ENCODE data around the gene ARG2. TPM values are rescaled to one million over a fixed set of nuclear protein-coding genes. Genes with fewer than 3 reads are reported as not detected.

The ARG2 gene
- total and polyA plus RNA-seq, 9 of the 15 experiments (the other 6 are each of a cell fraction or from before 2014, with no cell fraction given) = 6.2 to 75.0 (median 17.8) TPM

GRCh38 chr14:67674480-67675218 lies 54.9 kb downstream of the ARG2 start, which contains the start of gene VTI1B (continued):
- no peak for TF ChIP-seq RBM39 (optimal IDR thresholded peaks at IDR 0.05; ENCODE audit: low read depth, low read length)
- TF ChIP-seq REST (IDR thresholded peaks at IDR 0.05; ENCODE audit: borderline replicate concordance) = no peak
- TF ChIP-seq REST (CRISPR knock-in tag; IDR thresholded peaks at IDR 0.05; ENCODE audit: low read depth) = 0 out of 2 replicates have a peak, but pooled peaks have one; percentile 27
- TF ChIP-seq E2F1 (CRISPR knock-in tag; IDR thresholded peaks at IDR 0.05) = peak; percentile 52; the same call in 1 of the 2 replicates
- peak; percentile 24; the same call in 1 of the 2 replicates for TF ChIP-seq TFAP4 (CRISPR knock-in tag; IDR thresholded peaks at IDR 0.05; ENCODE audit: borderline replicate concordance)
- TF ChIP-seq ZNF134 (CRISPR knock-in tag; conservative IDR thresholded peaks at IDR 0.05) = no peak
- TF ChIP-seq ZNF76 (CRISPR knock-in tag; IDR thresholded peaks at IDR 0.05; ENCODE audit: borderline replicate concordance) = no peak
- TF ChIP-seq ILF3 (IDR thresholded peaks at IDR 0.05; ENCODE audit: borderline replicate concordance) = no peak
- no peak for TF ChIP-seq RAD51 (IDR thresholded peaks at IDR 0.05; ENCODE audit: borderline replicate concordance, low read depth)
- no peak for TF ChIP-seq ETS2 (tag; IDR thresholded peaks at IDR 0.05; ENCODE audit: borderline replicate concordance, poor library complexity, severe bottlenecking)
- TF ChIP-seq COPS2 (conservative IDR thresholded peaks at IDR 0.05) = no peak
- no peak for TF ChIP-seq ZNF224 (CRISPR knock-in tag; IDR thresholded peaks at IDR 0.05)
- TF ChIP-seq HDAC2 (IDR thresholded peaks at IDR 0.05) = peak; percentile 46; the same call in 1 of the 2 replicates
- no peak for TF ChIP-seq MED1 (CRISPR knock-in tag; IDR thresholded peaks at IDR 0.05; ENCODE audit: borderline replicate concordance)
- TF ChIP-seq ZNF785 (CRISPR knock-in tag; IDR thresholded peaks at IDR 0.05) = no peak
- TF ChIP-seq ZNF778 (CRISPR knock-in tag; IDR thresholded peaks at IDR 0.05) = no peak
- TF ChIP-seq CCAR2 (IDR thresholded peaks at IDR 0.05; ENCODE audit: low read depth, low read length) = no peak
- no peak for TF ChIP-seq ZNF121 (CRISPR knock-in tag; conservative IDR thresholded peaks at IDR 0.05)
- no peak for TF ChIP-seq SNAPC5 (CRISPR knock-in tag; IDR thresholded peaks at IDR 0.05)
